Activated T-helper 17 cell treated with anti-CD3 and anti-CD28 coated beads, Interleukin-2, amount 50 U/mL, for 72 hours (primary cell): ENCODE measurements around the gene PRR15L. TPM values are rescaled to one million over a fixed set of nuclear protein-coding genes. Genes with fewer than 3 reads are reported as not detected.
A peak's percentile ranks its signal among the peaks of the same experiment; 100 is the strongest.
"Not testable (repeated sequence)": the region's sequence is repeated elsewhere in the genome, so short reads cannot be mapped to it uniquely, and the experiment has no call there.

Experiments used
- ATAC-seq: fragments of 150-1000 bp; cut with Tn5 transposase; replicated peaks from 2 replicates; pipeline ENCODE4 v1.10.0; 2021; ENCODE audit warnings: mild to moderate bottlenecking, moderate library complexity
- H3K27ac Mint-ChIP-seq: one replicate; pipeline ENCODE4 v1.8.0; 2022; ENCODE audit warnings: mixed read lengths
- H3K27me3 Mint-ChIP-seq: one replicate; pipeline ENCODE4 v1.8.0; 2022; ENCODE audit warnings: mixed read lengths
- H3K36me3 Mint-ChIP-seq: one replicate; pipeline ENCODE4 v1.8.0; 2022; ENCODE audit warnings: low read depth, mild to moderate bottlenecking, mixed read lengths
- H3K4me1 Mint-ChIP-seq: one replicate; pipeline ENCODE4 v1.8.0; 2022; ENCODE audit warnings: mixed read lengths
- H3K4me3 Mint-ChIP-seq: one replicate; pipeline ENCODE4 v1.8.0; 2022; ENCODE audit warnings: mild to moderate bottlenecking, mixed read lengths
- H3K9me3 Mint-ChIP-seq: one replicate; pipeline ENCODE4 v1.8.0; 2022; ENCODE audit warnings: mixed read lengths
- total RNA-seq, 2 donors: library from RNA; stranded (reverse); gene quantifications; one replicate each; pipeline ENCODE4 v1.2.3, GENCODE V29; 2022

PRR15L gene
- total RNA-seq, 2 donors from 2014 or later = not detected

GRCh38 chr17:47994724-47995123 lies 37.0 kb upstream of the PRR15L start:
- ATAC-seq = no peak
- Mint-ChIP-seq H3K9me3 (no peaks in the 10 kb centered on the region), H3K36me3 (no peaks in the 10 kb centered on the region), H3K27ac (no peak overlapping the region), H3K4me1 (no peaks in the 10 kb centered on the region), H3K27me3 (peaks cover 6% of the 10 kb centered on the region), H3K4me3 (no peak overlapping the region)

GRCh38 chr17:47993964-47994363 lies 36.3 kb upstream of the PRR15L start:
- H3K4me1 Mint-ChIP-seq = peaks cover 3% of the 10 kb centered on the region
- H3K27ac Mint-ChIP-seq = no peak overlapping the region
- peaks cover 6% of the 10 kb centered on the region for H3K27me3 Mint-ChIP-seq
- no peak for ATAC-seq
- H3K9me3 Mint-ChIP-seq = no peaks in the 10 kb centered on the region
- H3K36me3 Mint-ChIP-seq = no peaks in the 10 kb centered on the region
- no peak overlapping the region for H3K4me3 Mint-ChIP-seq

GRCh38 chr17:47993031-47993564 lies 35.4 kb upstream of the PRR15L start:
- ATAC-seq = no peak
- no peaks in the 10 kb centered on the region for H3K9me3 Mint-ChIP-seq
- no peaks in the 10 kb centered on the region for H3K36me3 Mint-ChIP-seq
- H3K27me3 Mint-ChIP-seq = peaks cover 6% of the 10 kb centered on the region
- peaks cover 5% of the 10 kb centered on the region for H3K4me1 Mint-ChIP-seq
- no peak overlapping the region for H3K4me3 Mint-ChIP-seq
- H3K27ac Mint-ChIP-seq = no peak overlapping the region

- Mint-ChIP-seq H3K4me3 (no peak overlapping the region), H3K27ac (no peak overlapping the region), H3K4me1 (peaks cover 5% of the 10 kb centered on the region), H3K36me3 (no peaks in the 10 kb centered on the region), H3K27me3 (peaks cover 6% of the 10 kb centered on the region), H3K9me3 (no peaks in the 10 kb centered on the region)
- ATAC-seq = no peak
These were observed 34.5 kb upstream of the PRR15L start for GRCh38 chr17:47992216-47992615.

- Mint-ChIP-seq H3K36me3 (no peaks in the 10 kb centered on the region), H3K4me3 (no peak overlapping the region), H3K27ac (no peak overlapping the region), H3K9me3 (no peaks in the 10 kb centered on the region), H3K27me3 (peaks cover 6% of the 10 kb centered on the region), H3K4me1 (peaks cover 5% of the 10 kb centered on the region)
- no peak for ATAC-seq
These were observed 33.5 kb upstream of the PRR15L start for GRCh38 chr17:47990962-47991731.

GRCh38 chr17:47989700-47990099 lies 32.0 kb upstream of the PRR15L start:
- H3K36me3 Mint-ChIP-seq = peaks cover 5% of the 10 kb centered on the region
- no peaks in the 10 kb centered on the region for H3K9me3 Mint-ChIP-seq
- ATAC-seq = no peak
- H3K4me1 Mint-ChIP-seq = peaks cover 5% of the 10 kb centered on the region
- no peak overlapping the region for H3K4me3 Mint-ChIP-seq
- H3K27ac Mint-ChIP-seq = peak overlapping the region; percentile 73
- peaks cover 6% of the 10 kb centered on the region for H3K27me3 Mint-ChIP-seq

- Mint-ChIP-seq H3K27ac (peak overlapping the region; percentile 73), H3K27me3 (peaks cover 6% of the 10 kb centered on the region), H3K36me3 (peaks cover 8% of the 10 kb centered on the region), H3K4me1 (peaks cover 5% of the 10 kb centered on the region), H3K4me3 (no peak overlapping the region), H3K9me3 (no peaks in the 10 kb centered on the region)
- ATAC-seq = no peak
These were observed 31.5 kb upstream of the PRR15L start for GRCh38 chr17:47989159-47989558.

- H3K27ac Mint-ChIP-seq, H3K27me3 Mint-ChIP-seq, H3K9me3 Mint-ChIP-seq, ATAC-seq, H3K4me1 Mint-ChIP-seq, H3K4me3 Mint-ChIP-seq: not testable (repeated sequence)
- H3K36me3 Mint-ChIP-seq = peaks cover 15% of the 10 kb centered on the region
These were observed 30.8 kb upstream of the PRR15L start for GRCh38 chr17:47988445-47988844.

- Mint-ChIP-seq H3K4me1 (peaks cover 5% of the 10 kb centered on the region), H3K4me3 (no peak overlapping the region), H3K27me3 (no peaks in the 10 kb centered on the region), H3K27ac (no peak overlapping the region), H3K9me3 (no peaks in the 10 kb centered on the region), H3K36me3 (peaks cover 23% of the 10 kb centered on the region)
- ATAC-seq = no peak
These were observed 29.7 kb upstream of the PRR15L start for GRCh38 chr17:47987240-47987835.

GRCh38 chr17:47986520-47986919 lies 28.8 kb upstream of the PRR15L start:
- Mint-ChIP-seq H3K27ac (peak overlapping the region; percentile 13), H3K27me3 (no peaks in the 10 kb centered on the region), H3K36me3 (peaks cover 31% of the 10 kb centered on the region), H3K4me1 (peaks cover 5% of the 10 kb centered on the region), H3K9me3 (no peaks in the 10 kb centered on the region), H3K4me3 (no peak overlapping the region)
- no peak for ATAC-seq

GRCh38 chr17:47983492-47984223 lies 26.0 kb upstream of the PRR15L start:
- H3K27me3 Mint-ChIP-seq = no peaks in the 10 kb centered on the region
- no peaks in the 10 kb centered on the region for H3K9me3 Mint-ChIP-seq
- peak overlapping the region; percentile 61 for H3K27ac Mint-ChIP-seq
- H3K4me3 Mint-ChIP-seq = no peak overlapping the region
- peaks cover 57% of the 10 kb centered on the region for H3K36me3 Mint-ChIP-seq
- ATAC-seq = no peak
- H3K4me1 Mint-ChIP-seq = no peaks in the 10 kb centered on the region

GRCh38 chr17:47982645-47983390 lies 25.1 kb upstream of the PRR15L start:
- H3K27me3 Mint-ChIP-seq = no peaks in the 10 kb centered on the region
- H3K36me3 Mint-ChIP-seq = peaks cover 66% of the 10 kb centered on the region
- no peak for ATAC-seq
- H3K4me1 Mint-ChIP-seq = no peaks in the 10 kb centered on the region
- H3K27ac Mint-ChIP-seq = no peak overlapping the region
- no peaks in the 10 kb centered on the region for H3K9me3 Mint-ChIP-seq
- H3K4me3 Mint-ChIP-seq = no peak overlapping the region

- H3K9me3 Mint-ChIP-seq = no peaks in the 10 kb centered on the region
- peaks cover 72% of the 10 kb centered on the region for H3K36me3 Mint-ChIP-seq
- no peaks in the 10 kb centered on the region for H3K27me3 Mint-ChIP-seq
- no peak overlapping the region for H3K4me3 Mint-ChIP-seq
- no peak overlapping the region for H3K27ac Mint-ChIP-seq
- no peaks in the 10 kb centered on the region for H3K4me1 Mint-ChIP-seq
- ATAC-seq = no peak
These were observed 24.5 kb upstream of the PRR15L start for GRCh38 chr17:47982091-47982617.

GRCh38 chr17:47981462-47981861 lies 23.8 kb upstream of the PRR15L start:
- H3K9me3 Mint-ChIP-seq = no peaks in the 10 kb centered on the region
- no peak overlapping the region for H3K4me3 Mint-ChIP-seq
- ATAC-seq = no peak
- peaks cover 79% of the 10 kb centered on the region for H3K36me3 Mint-ChIP-seq
- no peaks in the 10 kb centered on the region for H3K4me1 Mint-ChIP-seq
- no peak overlapping the region for H3K27ac Mint-ChIP-seq
- H3K27me3 Mint-ChIP-seq = no peaks in the 10 kb centered on the region
